ENCODE measurements around the gene RGS6. TPM values are rescaled to one million over a fixed set of nuclear protein-coding genes. Genes with fewer than 3 reads are reported as not detected.

RGS6 gene
- total RNA-seq, 4 donors from 2014 or later: 0.54 to 9.1 (median 3.3) TPM

DNA sequence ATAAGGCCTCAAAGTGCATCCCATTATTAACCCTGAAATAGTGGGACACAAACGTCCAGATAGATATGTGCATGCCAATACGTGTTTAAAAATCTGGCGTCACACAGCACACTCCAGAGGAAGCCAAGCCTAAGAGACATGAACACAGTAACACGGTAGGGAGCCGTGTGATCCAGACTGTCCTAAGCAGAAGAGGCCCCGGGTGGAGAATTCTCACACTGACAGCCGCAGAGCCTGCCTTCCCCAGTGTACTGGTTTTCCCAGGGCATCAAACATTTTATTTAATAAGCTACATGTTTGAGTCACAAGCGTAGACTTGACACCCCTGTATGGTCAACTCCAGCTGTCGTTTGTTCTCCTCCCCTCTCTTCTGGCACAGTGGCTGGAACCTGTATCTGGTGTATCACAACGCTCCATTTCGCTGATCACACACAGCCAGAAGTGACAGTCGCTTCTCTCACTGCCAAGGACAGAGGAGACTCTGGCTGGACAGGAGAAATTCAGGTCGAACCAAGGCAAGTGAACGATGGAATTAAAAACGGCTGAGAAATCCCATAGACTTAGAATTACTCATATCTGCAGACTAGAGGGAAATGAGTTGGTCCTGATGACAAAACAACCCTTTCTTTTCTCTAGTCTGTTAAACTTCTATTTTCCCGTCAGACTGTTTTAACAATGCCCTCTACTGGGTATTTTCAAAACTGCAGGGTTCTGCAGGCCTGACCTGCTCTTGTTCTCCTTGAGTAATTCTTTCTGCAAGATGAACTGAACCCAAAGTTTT lies 359.9 kb downstream of the RGS6 start:
- no peaks in the 10 kb centered on the region for H3K27me3 ChIP-seq
- no peak overlapping the region for H3K27ac ChIP-seq
- TF ChIP-seq POLR2A (IDR thresholded peaks at IDR 0.05): no peak
- TF ChIP-seq, protein P1, sequence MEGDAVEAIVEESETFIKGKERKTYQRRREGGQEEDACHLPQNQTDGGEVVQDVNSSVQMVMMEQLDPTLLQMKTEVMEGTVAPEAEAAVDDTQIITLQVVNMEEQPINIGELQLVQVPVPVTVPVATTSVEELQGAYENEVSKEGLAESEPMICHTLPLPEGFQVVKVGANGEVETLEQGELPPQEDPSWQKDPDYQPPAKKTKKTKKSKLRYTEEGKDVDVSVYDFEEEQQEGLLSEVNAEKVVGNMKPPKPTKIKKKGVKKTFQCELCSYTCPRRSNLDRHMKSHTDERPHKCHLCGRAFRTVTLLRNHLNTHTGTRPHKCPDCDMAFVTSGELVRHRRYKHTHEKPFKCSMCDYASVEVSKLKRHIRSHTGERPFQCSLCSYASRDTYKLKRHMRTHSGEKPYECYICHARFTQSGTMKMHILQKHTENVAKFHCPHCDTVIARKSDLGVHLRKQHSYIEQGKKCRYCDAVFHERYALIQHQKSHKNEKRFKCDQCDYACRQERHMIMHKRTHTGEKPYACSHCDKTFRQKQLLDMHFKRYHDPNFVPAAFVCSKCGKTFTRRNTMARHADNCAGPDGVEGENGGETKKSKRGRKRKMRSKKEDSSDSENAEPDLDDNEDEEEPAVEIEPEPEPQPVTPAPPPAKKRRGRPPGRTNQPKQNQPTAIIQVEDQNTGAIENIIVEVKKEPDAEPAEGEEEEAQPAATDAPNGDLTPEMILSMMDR (IDR thresholded peaks at IDR 0.05): peak; percentile 21 to 51 (median 37)
- H3K4me3 ChIP-seq: no peak overlapping the region
- no peaks in the 10 kb centered on the region for H3K36me3 ChIP-seq
- no peaks in the 10 kb centered on the region for H3K9me3 ChIP-seq
- DNase-seq: no peak
- no peaks in the 10 kb centered on the region for H3K4me1 ChIP-seq

DNA sequence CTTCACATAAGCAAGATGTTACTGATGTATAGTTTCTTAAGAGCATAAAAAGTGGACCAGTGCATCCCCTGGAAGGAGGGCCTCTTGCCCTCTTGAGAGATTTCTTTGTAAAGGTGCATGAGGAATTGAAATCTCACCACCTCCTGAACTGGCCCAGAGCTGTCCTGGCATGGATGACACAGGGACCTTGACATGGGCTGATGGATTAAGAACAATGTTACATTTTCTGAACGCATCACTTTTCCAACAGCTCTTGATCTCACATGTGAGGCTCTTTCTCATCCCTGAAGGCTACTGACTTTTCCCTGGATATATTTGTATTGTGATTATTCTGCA lies 360.4 kb downstream of the RGS6 start:
- Histone ChIP-seq H3K27ac (no peak overlapping the region), H3K4me1 (no peaks in the 10 kb centered on the region), H3K36me3 (no peaks in the 10 kb centered on the region), H3K9me3 (no peaks in the 10 kb centered on the region), H3K27me3 (no peaks in the 10 kb centered on the region), H3K4me3 (no peak overlapping the region)
- DNase-seq: no peak
- TF ChIP-seq POLR2A (IDR thresholded peaks at IDR 0.05): no peak
- TF ChIP-seq, protein P1 (IDR thresholded peaks at IDR 0.05): no peak

DNA sequence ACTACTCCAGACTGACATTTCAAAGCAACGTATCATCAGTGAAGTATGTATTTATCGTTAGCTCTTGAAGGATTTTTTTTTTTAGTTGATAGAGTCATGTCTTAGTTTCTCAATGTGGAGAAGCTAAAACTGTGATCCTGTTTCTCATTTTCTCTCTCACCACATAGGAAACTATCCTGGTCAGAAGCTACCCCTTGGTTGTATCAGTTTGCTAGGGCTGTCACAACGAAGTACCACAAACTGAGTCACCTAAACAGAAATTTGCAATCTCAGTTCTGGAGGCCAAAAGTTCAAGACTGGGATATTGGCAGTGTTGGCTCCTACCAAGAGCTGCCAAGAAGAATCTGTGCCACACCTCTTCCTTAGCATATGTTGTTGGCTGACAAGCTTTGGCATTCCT lies 369.1 kb downstream of the RGS6 start:
- Histone ChIP-seq H3K27me3 (no peaks in the 10 kb centered on the region), H3K27ac (no peak overlapping the region), H3K36me3 (no peaks in the 10 kb centered on the region), H3K4me3 (no peak overlapping the region), H3K9me3 (no peaks in the 10 kb centered on the region), H3K4me1 (no peaks in the 10 kb centered on the region)
- TF ChIP-seq, protein P1 (IDR thresholded peaks at IDR 0.05): no peak
- no peak for TF ChIP-seq POLR2A (IDR thresholded peaks at IDR 0.05)
- DNase-seq: no peak

DNA sequence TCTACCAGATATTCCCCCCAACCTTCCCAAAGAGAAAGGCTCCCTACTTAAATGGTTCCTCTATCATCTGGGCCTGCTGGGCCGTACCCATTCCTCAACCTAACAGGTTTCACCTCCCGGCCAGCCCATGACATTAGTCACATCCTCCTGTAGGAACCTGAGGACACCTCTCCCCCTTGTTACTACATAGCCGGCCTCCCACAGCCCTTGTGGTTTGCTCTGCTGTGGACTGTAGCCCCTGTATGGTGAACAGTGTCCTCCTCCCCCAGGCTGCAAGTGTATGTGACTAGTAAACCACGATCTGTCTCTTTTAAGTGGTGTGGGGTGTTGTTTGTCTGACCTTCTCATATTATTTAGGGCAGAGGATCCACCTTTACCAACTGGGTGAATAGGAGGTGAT lies 371.7 kb downstream of the RGS6 start:
- TF ChIP-seq POLR2A (IDR thresholded peaks at IDR 0.05): no peak
- TF ChIP-seq, protein P1 (IDR thresholded peaks at IDR 0.05): no peak
- Histone ChIP-seq H3K36me3 (no peaks in the 10 kb centered on the region), H3K27ac (no peak overlapping the region), H3K4me1 (no peaks in the 10 kb centered on the region), H3K27me3 (no peaks in the 10 kb centered on the region), H3K9me3 (no peaks in the 10 kb centered on the region), H3K4me3 (no peak overlapping the region)
- no peak for DNase-seq

- Histone ChIP-seq H3K27me3 (no peaks in the 10 kb centered on the region), H3K27ac (no peak overlapping the region), H3K36me3 (no peaks in the 10 kb centered on the region), H3K9me3 (no peaks in the 10 kb centered on the region), H3K4me3 (no peak overlapping the region), H3K4me1 (no peaks in the 10 kb centered on the region)
- no peak for DNase-seq
- TF ChIP-seq POLR2A (IDR thresholded peaks at IDR 0.05): no peak
Measured at GRCh38 chr14:72305561-72305960, 373.3 kb downstream of the RGS6 start.

DNA sequence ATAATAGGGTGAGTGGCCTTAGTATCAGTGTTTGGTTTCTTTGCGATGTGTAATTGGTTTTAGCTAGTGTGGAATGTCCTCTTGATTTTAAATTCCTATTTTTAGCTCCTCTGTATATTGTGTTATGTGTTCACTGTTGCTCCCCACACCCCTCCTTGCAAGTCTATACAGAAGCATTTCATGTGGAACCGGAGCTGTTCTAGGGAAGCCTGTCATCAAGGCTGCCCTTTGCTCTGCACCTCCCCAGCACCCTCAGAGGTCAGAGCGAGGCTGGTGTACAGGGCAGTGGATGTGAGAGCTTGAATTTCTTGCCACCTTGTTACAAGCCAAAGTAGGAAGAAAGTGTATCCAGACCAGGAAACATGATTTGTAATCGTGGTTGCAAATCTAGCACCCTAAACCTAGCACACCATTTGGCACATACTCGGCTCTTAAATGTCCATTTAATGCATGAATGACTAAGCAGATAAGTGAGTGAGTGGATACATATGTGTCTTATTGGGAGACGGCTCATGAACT lies 376.8 kb downstream of the RGS6 start:
- no peak for DNase-seq
- H3K36me3 ChIP-seq: no peaks in the 10 kb centered on the region
- TF ChIP-seq, protein P1 (IDR thresholded peaks at IDR 0.05): no peak
- H3K4me1 ChIP-seq: no peaks in the 10 kb centered on the region
- no peak overlapping the region for H3K4me3 ChIP-seq
- no peak overlapping the region for H3K27ac ChIP-seq
- H3K27me3 ChIP-seq: no peaks in the 10 kb centered on the region
- H3K9me3 ChIP-seq: no peaks in the 10 kb centered on the region
